ENCODE results near the gene SNX9. TPM values are rescaled to one million over a fixed set of nuclear protein-coding genes. Genes with fewer than 3 reads are reported as not detected.
A peak's percentile ranks its signal among the peaks of the same experiment; 100 is the strongest.

SNX9 gene
- total RNA-seq, 1 donor from 2014 or later = 36.0 TPM

DNA sequence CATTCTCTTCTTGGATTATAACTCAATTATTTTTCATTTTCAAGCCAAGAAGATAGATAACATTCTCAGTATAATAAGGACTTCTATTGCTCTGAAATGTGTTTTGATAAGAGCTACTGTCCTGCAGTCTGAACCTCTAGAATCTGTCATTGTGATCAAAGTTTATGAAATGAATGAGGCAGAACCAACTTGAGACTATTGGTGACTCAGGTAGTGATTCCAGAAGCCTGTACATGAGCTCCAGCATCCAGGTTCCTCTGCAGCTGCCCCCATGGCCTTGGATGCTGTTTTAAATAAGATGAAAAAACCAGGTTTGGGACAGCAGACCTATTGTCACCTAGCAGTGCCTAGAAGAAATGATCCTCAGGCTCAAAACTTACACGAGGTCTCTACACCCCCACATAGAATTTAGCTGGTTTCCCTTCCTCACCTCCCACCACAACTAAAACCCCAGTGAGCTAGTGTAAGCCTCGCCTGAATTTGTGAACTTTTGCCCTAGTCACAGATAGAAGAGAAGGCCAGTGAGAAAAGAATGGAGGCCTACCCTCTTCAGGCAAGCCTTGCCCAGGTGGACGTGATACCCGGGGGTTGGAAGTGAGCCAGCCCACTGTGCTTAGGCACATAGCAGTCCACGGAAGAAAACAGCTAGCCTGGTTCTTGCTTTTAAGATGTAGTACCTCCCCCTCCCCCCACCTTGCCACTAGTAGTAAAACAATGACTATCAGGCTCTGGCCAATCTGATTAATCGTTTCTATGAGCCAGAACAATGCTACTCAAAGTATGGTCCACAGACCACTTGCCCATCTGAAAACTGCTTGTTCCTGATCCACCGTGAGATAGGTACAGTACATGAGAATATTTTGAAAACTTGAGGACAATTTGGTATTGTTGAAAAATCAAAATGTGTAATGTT lies 85.6 kb downstream of the SNX9 start:
- H3K9ac ChIP-seq (ENCODE audit: low read length) = no peak overlapping the region
- no peak overlapping the region for H3K4me2 ChIP-seq (ENCODE audit: low read length)
- H3K4me1 ChIP-seq (ENCODE audit: insufficient read depth, low read length) = peaks cover 19% of the 10 kb centered on the region
- Mint-ChIP-seq H3K4me3 (ENCODE audit: unreplicated experiment) (no peak overlapping the region), H3K4me1 (ENCODE audit: low read depth, unreplicated experiment) (peaks cover 13% of the 10 kb centered on the region), H3K36me3 (ENCODE audit: low read depth, unreplicated experiment) (peaks cover 32% of the 10 kb centered on the region), H3K27me3 (ENCODE audit: low read depth, unreplicated experiment) (no peaks in the 10 kb centered on the region), H3K27ac (ENCODE audit: unreplicated experiment) (no peak overlapping the region), H3K9me3 (ENCODE audit: unreplicated experiment) (no peaks in the 10 kb centered on the region)
- H3K9me3 ChIP-seq (ENCODE audit: insufficient read depth, low read depth, low read length) = no peaks in the 10 kb centered on the region
- peaks cover 19% of the 10 kb centered on the region for H3K36me3 ChIP-seq (ENCODE audit: insufficient read depth, low read length)
- no peak overlapping the region for H2AFZ ChIP-seq (ENCODE audit: low read depth, low read length)
- no peaks in the 10 kb centered on the region for H3K27me3 ChIP-seq (ENCODE audit: insufficient read depth, low read length)
- peaks cover 3% of the 10 kb centered on the region for H4K20me1 ChIP-seq (ENCODE audit: insufficient read depth, low read length)
- TF ChIP-seq EZH2 (IDR thresholded peaks at IDR 0.05; ENCODE audit: insufficient read depth, low read length) = no peak
- TF ChIP-seq, protein P1, sequence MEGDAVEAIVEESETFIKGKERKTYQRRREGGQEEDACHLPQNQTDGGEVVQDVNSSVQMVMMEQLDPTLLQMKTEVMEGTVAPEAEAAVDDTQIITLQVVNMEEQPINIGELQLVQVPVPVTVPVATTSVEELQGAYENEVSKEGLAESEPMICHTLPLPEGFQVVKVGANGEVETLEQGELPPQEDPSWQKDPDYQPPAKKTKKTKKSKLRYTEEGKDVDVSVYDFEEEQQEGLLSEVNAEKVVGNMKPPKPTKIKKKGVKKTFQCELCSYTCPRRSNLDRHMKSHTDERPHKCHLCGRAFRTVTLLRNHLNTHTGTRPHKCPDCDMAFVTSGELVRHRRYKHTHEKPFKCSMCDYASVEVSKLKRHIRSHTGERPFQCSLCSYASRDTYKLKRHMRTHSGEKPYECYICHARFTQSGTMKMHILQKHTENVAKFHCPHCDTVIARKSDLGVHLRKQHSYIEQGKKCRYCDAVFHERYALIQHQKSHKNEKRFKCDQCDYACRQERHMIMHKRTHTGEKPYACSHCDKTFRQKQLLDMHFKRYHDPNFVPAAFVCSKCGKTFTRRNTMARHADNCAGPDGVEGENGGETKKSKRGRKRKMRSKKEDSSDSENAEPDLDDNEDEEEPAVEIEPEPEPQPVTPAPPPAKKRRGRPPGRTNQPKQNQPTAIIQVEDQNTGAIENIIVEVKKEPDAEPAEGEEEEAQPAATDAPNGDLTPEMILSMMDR (IDR thresholded peaks at IDR 0.05; ENCODE audit: insufficient read depth, low read depth, low read length) = no peak
- no peaks in the 10 kb centered on the region for H3K79me2 ChIP-seq (ENCODE audit: insufficient read depth, low read length)
- no peak overlapping the region for H3K4me3 ChIP-seq (ENCODE audit: insufficient read depth, low read depth, low read length)
- FAIRE-seq (no peak), DNase-seq (ENCODE audit: low read depth) (no peak)
- H3K27ac ChIP-seq (ENCODE audit: low read depth, low read length) = no peak overlapping the region

DNA sequence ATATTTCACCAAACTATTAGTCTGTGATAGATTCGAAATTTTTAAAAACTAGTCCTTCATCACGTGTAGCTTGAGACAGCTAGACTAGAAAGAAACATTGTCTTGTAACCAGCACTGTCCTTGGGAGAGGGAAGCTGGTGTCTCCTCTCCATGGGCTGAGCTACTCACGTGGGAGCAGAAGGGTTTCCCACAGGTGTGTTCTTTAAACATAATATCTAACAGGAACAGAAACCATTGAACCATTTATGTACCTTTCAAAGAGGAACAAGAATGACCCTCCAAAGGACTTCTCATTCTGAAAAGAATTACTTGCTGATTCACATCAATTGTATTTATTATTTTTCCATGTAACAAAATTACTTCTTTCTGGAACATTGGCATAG lies 86.2 kb downstream of the SNX9 start:
- Histone ChIP-seq H3K79me2 (ENCODE audit: insufficient read depth, low read length) (no peaks in the 10 kb centered on the region), H4K20me1 (ENCODE audit: insufficient read depth, low read length) (peaks cover 3% of the 10 kb centered on the region), H2AFZ (ENCODE audit: low read depth, low read length) (no peak overlapping the region), H3K27ac (ENCODE audit: low read depth, low read length) (no peak overlapping the region), H3K36me3 (ENCODE audit: insufficient read depth, low read length) (peaks cover 18% of the 10 kb centered on the region), H3K4me2 (ENCODE audit: low read length) (no peak overlapping the region), H3K9me3 (ENCODE audit: insufficient read depth, low read depth, low read length) (no peaks in the 10 kb centered on the region), H3K9ac (ENCODE audit: low read length) (no peak overlapping the region), H3K27me3 (ENCODE audit: insufficient read depth, low read length) (no peaks in the 10 kb centered on the region), H3K4me1 (ENCODE audit: insufficient read depth, low read length) (peaks cover 19% of the 10 kb centered on the region), H3K4me3 (ENCODE audit: insufficient read depth, low read depth, low read length) (no peak overlapping the region)
- peaks cover 33% of the 10 kb centered on the region for H3K36me3 Mint-ChIP-seq (ENCODE audit: low read depth, unreplicated experiment)
- no peak overlapping the region for H3K27ac Mint-ChIP-seq (ENCODE audit: unreplicated experiment)
- no peaks in the 10 kb centered on the region for H3K9me3 Mint-ChIP-seq (ENCODE audit: unreplicated experiment)
- H3K27me3 Mint-ChIP-seq (ENCODE audit: low read depth, unreplicated experiment) = no peaks in the 10 kb centered on the region
- TF ChIP-seq, protein P1 (IDR thresholded peaks at IDR 0.05; ENCODE audit: insufficient read depth, low read depth, low read length) = no peak
- no peak for TF ChIP-seq EZH2 (IDR thresholded peaks at IDR 0.05; ENCODE audit: insufficient read depth, low read length)
- no peak for DNase-seq (ENCODE audit: low read depth)
- peaks cover 13% of the 10 kb centered on the region for H3K4me1 Mint-ChIP-seq (ENCODE audit: low read depth, unreplicated experiment)
- H3K4me3 Mint-ChIP-seq (ENCODE audit: unreplicated experiment) = no peak overlapping the region
- FAIRE-seq = no peak

DNA sequence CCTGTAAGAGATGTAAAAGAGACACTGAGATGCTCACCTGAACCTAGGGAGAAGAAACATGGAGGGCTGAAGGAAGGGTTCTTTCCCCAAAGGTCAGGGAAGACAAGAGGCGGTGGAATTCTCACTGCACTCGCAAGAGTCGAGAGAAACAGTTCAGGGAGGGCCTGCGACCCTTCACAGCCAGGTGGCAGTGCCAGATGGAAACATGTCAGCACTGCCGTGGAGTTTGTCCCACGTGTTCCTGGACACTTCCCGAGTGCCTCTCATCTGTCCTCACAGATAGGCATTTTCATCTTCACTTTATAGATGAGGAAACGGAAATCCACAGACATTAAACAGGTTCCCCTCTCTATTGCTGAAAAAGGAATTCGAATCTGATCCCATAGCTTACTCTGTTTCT lies 88.2 kb downstream of the SNX9 start:
- no peaks in the 10 kb centered on the region for H3K27me3 ChIP-seq (ENCODE audit: insufficient read depth, low read length)
- H3K4me3 ChIP-seq (ENCODE audit: insufficient read depth, low read depth, low read length) = no peak overlapping the region
- no peak for DNase-seq (ENCODE audit: low read depth)
- H3K9me3 ChIP-seq (ENCODE audit: insufficient read depth, low read depth, low read length) = no peaks in the 10 kb centered on the region
- H3K4me1 ChIP-seq (ENCODE audit: insufficient read depth, low read length) = peaks cover 19% of the 10 kb centered on the region
- H3K36me3 ChIP-seq (ENCODE audit: insufficient read depth, low read length) = peaks cover 22% of the 10 kb centered on the region
- H3K4me1 Mint-ChIP-seq (ENCODE audit: low read depth, unreplicated experiment) = peaks cover 13% of the 10 kb centered on the region
- H3K27ac ChIP-seq (ENCODE audit: low read depth, low read length) = no peak overlapping the region
- TF ChIP-seq EZH2 (IDR thresholded peaks at IDR 0.05; ENCODE audit: insufficient read depth, low read length) = no peak
- TF ChIP-seq, protein P1 (IDR thresholded peaks at IDR 0.05; ENCODE audit: insufficient read depth, low read depth, low read length) = peak; percentile 15
- H3K27me3 Mint-ChIP-seq (ENCODE audit: low read depth, unreplicated experiment) = no peaks in the 10 kb centered on the region
- no peak overlapping the region for H2AFZ ChIP-seq (ENCODE audit: low read depth, low read length)
- H3K4me2 ChIP-seq (ENCODE audit: low read length) = no peak overlapping the region
- H4K20me1 ChIP-seq (ENCODE audit: insufficient read depth, low read length) = peaks cover 3% of the 10 kb centered on the region
- no peaks in the 10 kb centered on the region for H3K79me2 ChIP-seq (ENCODE audit: insufficient read depth, low read length)
- no peak overlapping the region for H3K4me3 Mint-ChIP-seq (ENCODE audit: unreplicated experiment)
- no peak for FAIRE-seq
- H3K27ac Mint-ChIP-seq (ENCODE audit: unreplicated experiment) = peak overlapping the region; percentile 42
- no peaks in the 10 kb centered on the region for H3K9me3 Mint-ChIP-seq (ENCODE audit: unreplicated experiment)
- no peak overlapping the region for H3K9ac ChIP-seq (ENCODE audit: low read length)
- H3K36me3 Mint-ChIP-seq (ENCODE audit: low read depth, unreplicated experiment) = peaks cover 30% of the 10 kb centered on the region
